Tibial nerve (tissue), 4 donors: Measurements from ENCODE around the gene PRKCH. TPM values are rescaled to one million over a fixed set of nuclear protein-coding genes. Genes with fewer than 3 reads are reported as not detected.

Experiments
- DNase-seq, 2 donors: peaks; one replicate each; pipeline ENCODE4 v3.0.0-alpha.2; 2019; ENCODE audit warnings: low spot score in 2 of 2
- H3K27ac ChIP-seq, 4 donors: fragments of 200-600 bp; sonication (generic) in 3 of 4; one replicate each; pipeline ENCODE4 v1.5.1; 2017 to 2019; ENCODE audit warnings: mild to moderate bottlenecking in 1 of 4
- H3K27me3 ChIP-seq, 2 donors: fragments of 200-600 bp; sonication (generic) in 1 of 2; one replicate each; pipeline versions ENCODE4 v1.5.1 to v1.6.0; 2017 to 2019
- H3K36me3 ChIP-seq, 3 donors: fragments of 200-600 bp; sonication (generic); one replicate each; pipeline ENCODE4 v1.5.1; 2018 to 2019
- H3K4me1 ChIP-seq, 4 donors: fragments of 200-600 bp; sonication (generic) in 3 of 4; one replicate each; pipeline ENCODE4 v1.5.1; 2017 to 2019
- H3K4me3 ChIP-seq, 4 donors: fragments of 200-600 bp; sonication (generic) in 3 of 4; one replicate each; pipeline ENCODE4 v1.5.1; 2017 to 2019; ENCODE audit warnings: mild to moderate bottlenecking in 1 of 4, moderate library complexity in 1 of 4
- H3K9me3 ChIP-seq, 4 donors: fragments of 200-600 bp; sonication (generic) in 3 of 4; one replicate each; pipeline ENCODE4 v1.5.1; 2017 to 2019
- EP300 ChIP-seq, 2 donors: sonication (generic); formaldehyde crosslinking; IDR thresholded peaks; one replicate each; pipeline ENCODE4 v1.6.1; 2017; ENCODE audit warnings: antibody characterized with exemption in 2 of 2, mild to moderate bottlenecking in 1 of 2
- POLR2A ChIP-seq, 2 donors: fragments of 450-650 bp; IDR thresholded peaks; one replicate each; pipeline ENCODE4 v1.6.1; 2017; ENCODE audit warnings: antibody characterized with exemption in 2 of 2, mild to moderate bottlenecking in 2 of 2, moderate library complexity in 2 of 2
- WGBS, 2 donors: methylation state at CpG; one replicate each; pipeline ENCODE4 v1.1.5; 2018; 5-methylcytosine and 5-hydroxymethylcytosine counted together
- total RNA-seq, 4 donors: library from RNA; depleted of rRNA; stranded (reverse); fragments of >200 nt; gene quantifications; one replicate each; pipeline ENCODE4 v1.1.0, GENCODE V29; 2016
- TF ChIP-seq, protein P1 (sequence below), 5 experiments: fragments of 200-600 bp in 3 of 5; fragments of 450-650 bp in 2 of 5; sonication (generic) in 3 of 5; IDR thresholded peaks; one replicate each; pipeline ENCODE4 v1.5.1; 2016 to 2019; ENCODE audit warnings: antibody characterized with exemption in 5 of 5, mild to moderate bottlenecking in 3 of 5, moderate library complexity in 2 of 5

PRKCH gene
- total RNA-seq, 4 donors from 2014 or later, result 26.4 to 33.9 (median 29.2) TPM

DNA sequence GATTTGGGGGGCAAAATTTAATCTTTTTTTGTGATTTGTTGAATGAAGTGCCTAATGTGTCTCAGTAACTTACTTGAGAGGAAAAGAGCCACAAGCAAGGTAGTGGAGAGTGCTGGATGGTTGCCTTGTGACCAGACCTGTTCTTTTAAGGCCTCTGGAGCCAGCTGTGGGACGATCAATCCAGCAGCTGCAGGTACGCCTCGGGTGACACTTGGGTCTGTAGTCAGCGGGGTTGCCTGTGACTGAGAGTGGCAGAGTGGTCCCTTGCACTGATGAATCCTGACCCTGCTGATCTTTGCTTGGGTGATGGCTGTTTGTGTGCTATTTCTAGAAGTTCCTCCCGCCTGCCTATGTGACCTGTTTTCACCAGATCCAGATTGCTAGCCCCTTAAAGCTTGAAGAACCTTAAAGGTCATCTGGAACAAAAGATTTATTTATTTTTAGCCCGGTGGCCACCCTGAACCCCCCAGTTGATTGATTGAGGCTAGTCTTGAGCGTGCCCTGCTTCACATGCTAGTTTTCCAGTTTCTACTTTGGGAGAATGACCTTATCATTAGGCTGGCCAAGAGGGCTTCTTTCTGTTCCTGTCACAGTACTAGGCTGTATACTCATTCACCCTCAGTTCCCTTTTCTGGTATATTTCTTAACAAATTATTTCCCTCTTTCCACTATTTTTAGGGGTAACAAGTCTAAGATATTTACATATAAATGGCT is 23.2 kb downstream of the PRKCH start:
- H3K36me3 ChIP-seq, result no peaks in the 10 kb centered on the region
- 45 to 53% methylated on average over 7 of the region's 7 CpGs for WGBS, 2 donors
- H3K9me3 ChIP-seq, result no peaks in the 10 kb centered on the region
- TF ChIP-seq, protein P1, sequence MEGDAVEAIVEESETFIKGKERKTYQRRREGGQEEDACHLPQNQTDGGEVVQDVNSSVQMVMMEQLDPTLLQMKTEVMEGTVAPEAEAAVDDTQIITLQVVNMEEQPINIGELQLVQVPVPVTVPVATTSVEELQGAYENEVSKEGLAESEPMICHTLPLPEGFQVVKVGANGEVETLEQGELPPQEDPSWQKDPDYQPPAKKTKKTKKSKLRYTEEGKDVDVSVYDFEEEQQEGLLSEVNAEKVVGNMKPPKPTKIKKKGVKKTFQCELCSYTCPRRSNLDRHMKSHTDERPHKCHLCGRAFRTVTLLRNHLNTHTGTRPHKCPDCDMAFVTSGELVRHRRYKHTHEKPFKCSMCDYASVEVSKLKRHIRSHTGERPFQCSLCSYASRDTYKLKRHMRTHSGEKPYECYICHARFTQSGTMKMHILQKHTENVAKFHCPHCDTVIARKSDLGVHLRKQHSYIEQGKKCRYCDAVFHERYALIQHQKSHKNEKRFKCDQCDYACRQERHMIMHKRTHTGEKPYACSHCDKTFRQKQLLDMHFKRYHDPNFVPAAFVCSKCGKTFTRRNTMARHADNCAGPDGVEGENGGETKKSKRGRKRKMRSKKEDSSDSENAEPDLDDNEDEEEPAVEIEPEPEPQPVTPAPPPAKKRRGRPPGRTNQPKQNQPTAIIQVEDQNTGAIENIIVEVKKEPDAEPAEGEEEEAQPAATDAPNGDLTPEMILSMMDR (IDR thresholded peaks at IDR 0.05), result no peak
- TF ChIP-seq POLR2A (IDR thresholded peaks at IDR 0.05) (no peak), EP300 (IDR thresholded peaks at IDR 0.05) (no peak)
- peak overlapping the region in 1 of 4 donors; percentile 11 for H3K4me3 ChIP-seq
- peak overlapping the region in 3 of 4 donors; percentile 70 to 78 (median 76) for H3K27ac ChIP-seq
- no peak for DNase-seq
- no peaks in the 10 kb centered on the region for H3K27me3 ChIP-seq
- H3K4me1 ChIP-seq, result peaks cover 0 to 20% (median 3%) of the 10 kb centered on the region in 4 donors

DNA sequence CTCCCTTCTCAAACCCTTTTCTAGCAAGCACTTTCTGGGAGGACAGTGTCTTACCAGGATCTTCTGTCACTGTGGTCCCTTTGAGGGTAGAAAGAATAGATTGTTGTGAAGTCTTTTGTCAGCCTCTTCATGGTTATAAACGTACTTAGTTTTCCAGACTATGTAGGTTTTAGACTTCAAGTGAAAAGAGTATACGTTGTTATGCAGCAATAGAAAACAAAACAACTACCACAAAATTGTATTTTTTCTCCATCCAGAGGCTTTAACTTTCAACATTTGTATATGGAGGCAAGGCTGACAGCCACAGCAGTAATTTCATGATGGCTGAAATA is 23.7 kb downstream of the PRKCH start:
- DNase-seq, result no peak
- Histone ChIP-seq H3K27me3 (no peaks in the 10 kb centered on the region), H3K36me3 (no peaks in the 10 kb centered on the region), H3K4me1 (peaks cover 0 to 20% (median 3%) of the 10 kb centered on the region in 4 donors), H3K4me3 (no peak overlapping the region), H3K27ac (peak overlapping the region in 3 of 4 donors; percentile 70 to 78 (median 76)), H3K9me3 (no peaks in the 10 kb centered on the region)
- WGBS, 2 donors, result 38 to 50% methylated on average over 2 of the region's 2 CpGs
- TF ChIP-seq POLR2A (IDR thresholded peaks at IDR 0.05) (no peak), EP300 (IDR thresholded peaks at IDR 0.05) (no peak)
- TF ChIP-seq, protein P1 (IDR thresholded peaks at IDR 0.05), result no peak

DNA sequence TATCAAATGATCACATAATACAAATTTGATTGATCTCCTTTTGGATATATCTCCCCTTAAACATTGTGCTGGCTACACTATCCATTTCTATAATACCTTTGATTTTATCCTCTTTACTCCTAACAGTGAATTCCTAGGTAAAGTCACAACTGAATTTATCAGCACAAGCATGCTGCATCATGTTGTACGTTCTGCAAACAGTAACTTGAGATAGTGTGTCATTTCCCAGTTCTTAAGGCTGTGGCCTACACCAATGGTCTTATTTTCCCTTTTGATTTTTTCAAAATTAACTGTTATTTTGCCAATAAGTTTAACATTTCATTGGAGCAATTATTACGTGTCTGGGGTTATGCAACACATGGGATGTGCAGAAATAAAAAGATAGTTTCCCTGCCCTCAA is 24.8 kb downstream of the PRKCH start:
- Histone ChIP-seq H3K36me3 (no peaks in the 10 kb centered on the region), H3K9me3 (no peaks in the 10 kb centered on the region), H3K27me3 (no peaks in the 10 kb centered on the region), H3K27ac (no peak overlapping the region), H3K4me3 (no peak overlapping the region), H3K4me1 (peaks cover 0 to 20% (median 0%) of the 10 kb centered on the region in 4 donors)
- TF ChIP-seq, protein P1 (IDR thresholded peaks at IDR 0.05), result no peak
- TF ChIP-seq EP300 (IDR thresholded peaks at IDR 0.05), result no peak
- TF ChIP-seq POLR2A (IDR thresholded peaks at IDR 0.05), result no peak
- no peak for DNase-seq
- WGBS, 2 donors, result 66 to 67% methylated on average over 2 of the region's 2 CpGs

DNA sequence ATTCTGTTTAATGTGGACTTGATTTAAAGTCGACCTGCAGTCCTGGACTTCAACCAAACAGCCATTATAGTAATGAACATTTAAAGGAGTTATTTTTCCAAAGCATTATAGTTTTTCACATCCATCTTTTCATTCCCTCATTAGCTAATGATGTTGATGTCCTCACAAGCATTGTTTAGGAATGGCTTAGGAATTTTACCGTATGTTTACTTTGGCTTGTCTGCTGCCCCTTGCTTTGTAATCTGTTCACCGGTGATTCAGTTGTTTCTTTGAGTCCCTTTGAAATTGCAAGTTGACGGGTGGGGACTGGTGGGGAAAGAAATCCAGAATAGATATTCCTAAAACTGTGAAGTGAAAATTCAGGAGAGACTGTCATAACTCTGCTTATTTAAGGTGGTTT is 25.4 kb downstream of the PRKCH start:
- Histone ChIP-seq H3K9me3 (no peaks in the 10 kb centered on the region), H3K36me3 (no peaks in the 10 kb centered on the region), H3K27ac (peak overlapping the region in 1 of 4 donors; percentile 17), H3K27me3 (no peaks in the 10 kb centered on the region), H3K4me3 (no peak overlapping the region), H3K4me1 (peaks cover 0 to 20% (median 0%) of the 10 kb centered on the region in 4 donors)
- no peak for DNase-seq
- TF ChIP-seq EP300 (IDR thresholded peaks at IDR 0.05) (no peak), POLR2A (IDR thresholded peaks at IDR 0.05) (no peak)
- TF ChIP-seq, protein P1 (IDR thresholded peaks at IDR 0.05), result no peak
- 61 to 66% methylated on average over 4 of the region's 4 CpGs for WGBS, 2 donors

DNA sequence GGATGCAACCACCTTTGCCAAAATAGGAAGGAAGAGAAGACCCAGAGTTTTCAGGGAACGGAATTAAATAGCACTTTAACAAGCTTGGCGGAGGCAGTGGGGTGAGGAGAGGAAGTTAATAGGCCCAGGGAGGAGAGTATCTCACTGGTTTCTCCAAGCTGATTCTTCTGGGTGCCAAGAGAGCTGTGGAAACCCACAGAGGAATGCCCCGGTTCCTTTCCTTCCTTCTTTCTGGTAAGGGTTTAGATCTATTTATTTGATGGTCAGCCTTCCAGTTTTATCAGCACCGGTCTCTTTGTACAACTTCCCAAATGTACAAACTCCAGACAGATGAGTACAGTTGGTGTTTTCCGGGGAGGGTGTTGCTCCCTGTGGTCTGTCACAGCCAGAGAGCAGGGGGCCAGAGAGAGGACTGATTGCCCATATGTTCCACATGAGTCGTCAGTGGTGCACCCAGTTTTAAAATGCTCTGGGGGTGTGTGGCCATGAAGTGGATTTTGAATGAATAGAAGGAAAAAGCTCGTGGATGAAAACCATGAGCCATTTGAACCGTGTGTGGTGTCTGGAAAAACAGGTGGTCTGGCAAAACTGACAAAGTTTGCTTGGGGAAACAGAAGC is 26.6 kb downstream of the PRKCH start:
- Histone ChIP-seq H3K4me3 (no peak overlapping the region), H3K27ac (peak overlapping the region in 2 of 4 donors; percentile 33 to 38), H3K27me3 (no peaks in the 10 kb centered on the region), H3K4me1 (peaks cover 0 to 20% (median 0%) of the 10 kb centered on the region in 4 donors), H3K9me3 (no peaks in the 10 kb centered on the region), H3K36me3 (no peaks in the 10 kb centered on the region)
- TF ChIP-seq EP300 (IDR thresholded peaks at IDR 0.05) (no peak), POLR2A (IDR thresholded peaks at IDR 0.05) (no peak)
- TF ChIP-seq, protein P1 (IDR thresholded peaks at IDR 0.05), result no peak
- WGBS, 2 donors, result 59 to 62% methylated on average over 8 of the region's 8 CpGs
- DNase-seq, result no peak
